ENCODE results near the gene ATG101.

DNA sequence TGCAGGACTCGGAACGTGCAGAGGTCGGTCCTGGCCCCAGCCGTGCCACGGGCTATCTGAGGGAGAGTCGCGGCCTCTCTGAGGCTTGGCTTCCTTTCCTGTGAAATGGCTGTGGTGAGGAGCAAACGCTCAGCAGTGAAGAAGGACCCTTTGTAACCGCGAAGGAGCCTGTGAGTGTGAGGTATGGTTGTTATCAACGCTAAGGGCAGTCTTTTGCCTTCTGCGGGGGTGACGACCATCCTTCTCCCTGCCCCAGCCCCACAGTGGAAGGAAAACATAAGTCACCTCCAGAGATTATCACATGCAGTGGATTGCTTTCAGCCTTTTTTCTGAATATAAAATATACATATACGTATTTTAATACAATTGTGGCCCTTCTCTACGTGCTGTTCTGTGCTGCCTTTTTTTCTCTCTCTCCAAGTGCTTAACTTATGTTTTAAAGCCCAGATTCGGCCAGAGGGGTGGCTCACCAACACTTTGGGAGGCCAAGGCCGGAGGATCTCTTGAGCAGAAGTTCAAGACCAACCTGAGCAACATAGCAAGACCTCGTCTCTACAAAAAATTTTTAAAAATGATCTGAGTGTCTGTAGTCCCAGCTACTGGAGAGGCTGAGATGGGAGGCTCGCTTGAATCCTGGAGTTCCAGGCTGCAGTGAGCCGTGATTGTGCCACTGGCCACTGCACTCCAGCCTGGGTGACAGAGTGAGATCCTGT is 45.6 kb upstream of the ATG101 start:
- TF ChIP-seq CSRNP3 (CRISPR knock-in tag; IDR thresholded peaks at IDR 0.05) (no peak), SNAI2 (CRISPR knock-in tag; IDR thresholded peaks at IDR 0.05) (no peak), ESRRG (CRISPR knock-in tag; IDR thresholded peaks at IDR 0.05) (no peak), GLIS3 (CRISPR knock-in tag; IDR thresholded peaks at IDR 0.05) (no peak), ZFP3 (CRISPR knock-in tag; IDR thresholded peaks at IDR 0.05) (no peak), TOX (CRISPR knock-in tag; IDR thresholded peaks at IDR 0.05; ENCODE audit: borderline replicate concordance) (no peak), ARNTL (CRISPR knock-in tag; IDR thresholded peaks at IDR 0.05; ENCODE audit: borderline replicate concordance, low read depth) (no peak)
- TF ChIP-seq, protein P1, sequence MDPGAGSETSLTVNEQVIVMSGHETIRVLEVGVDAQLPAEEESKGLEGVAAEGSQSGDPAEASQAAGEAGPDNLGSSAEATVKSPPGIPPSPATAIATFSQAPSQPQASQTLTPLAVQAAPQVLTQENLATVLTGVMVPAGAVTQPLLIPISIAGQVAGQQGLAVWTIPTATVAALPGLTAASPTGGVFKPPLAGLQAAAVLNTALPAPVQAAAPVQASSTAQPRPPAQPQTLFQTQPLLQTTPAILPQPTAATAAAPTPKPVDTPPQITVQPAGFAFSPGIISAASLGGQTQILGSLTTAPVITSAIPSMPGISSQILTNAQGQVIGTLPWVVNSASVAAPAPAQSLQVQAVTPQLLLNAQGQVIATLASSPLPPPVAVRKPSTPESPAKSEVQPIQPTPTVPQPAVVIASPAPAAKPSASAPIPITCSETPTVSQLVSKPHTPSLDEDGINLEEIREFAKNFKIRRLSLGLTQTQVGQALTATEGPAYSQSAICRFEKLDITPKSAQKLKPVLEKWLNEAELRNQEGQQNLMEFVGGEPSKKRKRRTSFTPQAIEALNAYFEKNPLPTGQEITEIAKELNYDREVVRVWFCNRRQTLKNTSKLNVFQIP (CRISPR knock-in tag; IDR thresholded peaks at IDR 0.05; ENCODE audit: borderline replicate concordance, low read depth) = no peak
- TF ChIP-seq, protein P2, sequence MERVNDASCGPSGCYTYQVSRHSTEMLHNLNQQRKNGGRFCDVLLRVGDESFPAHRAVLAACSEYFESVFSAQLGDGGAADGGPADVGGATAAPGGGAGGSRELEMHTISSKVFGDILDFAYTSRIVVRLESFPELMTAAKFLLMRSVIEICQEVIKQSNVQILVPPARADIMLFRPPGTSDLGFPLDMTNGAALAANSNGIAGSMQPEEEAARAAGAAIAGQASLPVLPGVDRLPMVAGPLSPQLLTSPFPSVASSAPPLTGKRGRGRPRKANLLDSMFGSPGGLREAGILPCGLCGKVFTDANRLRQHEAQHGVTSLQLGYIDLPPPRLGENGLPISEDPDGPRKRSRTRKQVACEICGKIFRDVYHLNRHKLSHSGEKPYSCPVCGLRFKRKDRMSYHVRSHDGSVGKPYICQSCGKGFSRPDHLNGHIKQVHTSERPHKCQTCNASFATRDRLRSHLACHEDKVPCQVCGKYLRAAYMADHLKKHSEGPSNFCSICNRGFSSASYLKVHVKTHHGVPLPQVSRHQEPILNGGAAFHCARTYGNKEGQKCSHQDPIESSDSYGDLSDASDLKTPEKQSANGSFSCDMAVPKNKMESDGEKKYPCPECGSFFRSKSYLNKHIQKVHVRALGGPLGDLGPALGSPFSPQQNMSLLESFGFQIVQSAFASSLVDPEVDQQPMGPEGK (CRISPR knock-in tag; IDR thresholded peaks at IDR 0.05; ENCODE audit: borderline replicate concordance) = no peak
